ENCODE measurements around the gene TMBIM4. TPM values are rescaled to one million over a fixed set of nuclear protein-coding genes. Genes with fewer than 3 reads are reported as not detected.
"Not testable (repeated sequence)": the region's sequence is repeated elsewhere in the genome, so short reads cannot be mapped to it uniquely, and the experiment has no call there.

The TMBIM4 gene, protein sequence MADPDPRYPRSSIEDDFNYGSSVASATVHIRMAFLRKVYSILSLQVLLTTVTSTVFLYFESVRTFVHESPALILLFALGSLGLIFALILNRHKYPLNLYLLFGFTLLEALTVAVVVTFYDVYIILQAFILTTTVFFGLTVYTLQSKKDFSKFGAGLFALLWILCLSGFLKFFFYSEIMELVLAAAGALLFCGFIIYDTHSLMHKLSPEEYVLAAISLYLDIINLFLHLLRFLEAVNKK
- total RNA-seq: 10 to 100 TPM; 24.1 to 24.2 TPM
- polyA plus RNA-seq (2013, experiment 1 of 2): 125 TPM
- 112 TPM for polyA plus RNA-seq (2013, experiment 2 of 2)
- total RNA-seq: 7.5 to 34.4 (median 17.5) reads per million in 172 experiments

DNA sequence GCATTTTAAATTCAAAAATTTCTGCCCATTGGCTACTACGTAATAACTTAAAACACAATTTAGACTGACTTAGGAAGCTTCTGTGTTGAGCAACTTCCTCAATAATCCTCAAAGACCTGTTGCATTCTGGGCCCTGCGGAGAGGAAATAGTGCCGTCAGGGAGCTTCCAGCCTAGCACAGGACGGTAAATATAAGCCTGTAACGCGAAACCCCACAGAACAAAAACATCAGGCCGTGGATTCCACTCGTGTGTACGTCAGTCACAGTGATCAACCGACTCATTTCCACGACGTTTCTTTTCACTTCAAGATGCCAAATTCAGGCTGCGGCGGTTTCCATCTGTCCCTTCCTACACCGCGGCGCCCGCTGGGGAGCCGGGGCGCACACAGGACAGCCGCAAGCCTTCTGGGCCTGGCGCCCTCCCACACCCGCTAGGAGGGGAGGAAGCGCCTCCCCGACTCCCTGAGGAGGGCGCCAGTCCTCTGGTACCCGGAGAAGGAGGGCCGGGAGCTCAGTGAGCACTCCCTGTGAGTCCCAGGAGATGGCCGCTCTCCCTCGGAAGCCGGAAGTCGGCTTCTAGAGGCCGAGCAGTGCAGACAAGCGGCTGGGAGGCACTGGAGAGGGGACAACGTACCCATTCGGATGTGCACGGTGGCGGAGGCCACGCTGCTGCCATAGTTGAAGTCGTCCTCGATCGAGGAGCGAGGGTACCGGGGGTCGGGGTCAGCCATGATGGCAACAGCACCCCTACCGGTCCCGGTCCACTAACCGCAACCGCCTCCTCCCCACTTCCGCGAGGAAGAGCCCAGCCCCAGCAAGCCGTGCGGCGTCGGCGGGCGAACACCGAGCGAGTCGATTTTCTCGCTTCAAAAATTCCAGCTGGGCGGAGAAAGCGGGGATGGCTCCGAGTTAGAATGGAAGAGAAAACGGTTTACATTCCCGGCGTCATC is at the start of gene TMBIM4:
Gene TMBIM4, minus strand, starts transcription at position 776 of the 950 bp plus-strand sequence. Its CDS starts 45 bp downstream, at position 731.
- intact Hi-C loops (cut with DNase I, micrococcal nuclease): loop anchor here (2.0 to 10.0 kb wide), 5 partner anchors 21 to 135 kb away; partner anchors contain the start of genes HELB (in 2 of the 2) and LLPH (in 2 of the 2)
- H3K4me1 ChIP-seq (ENCODE audit: insufficient read depth, low read length): peaks cover 17% of the 10 kb centered on the region
- Mint-ChIP-seq H3K27ac (peak within 1 kb of the TSS; percentile 93), H3K27me3 (peaks cover 4% of the 10 kb centered on the region), H3K36me3 (ENCODE audit: low read depth) (peaks cover 50% of the 10 kb centered on the region), H3K9me3 (peaks cover 11% of the 10 kb centered on the region), H3K4me1 (ENCODE audit: low read depth) (peaks cover 57% of the 10 kb centered on the region), H3K4me3 (peak within 1 kb of the TSS; percentile 93)
- POLR2A ChIA-PET: interaction anchor here (0.5 to 2.6 kb wide), 26 partner anchors 10 to 1947 kb away, joined by 3 to 94 read pairs (median 5); partner anchors contain the start of genes CAND1, HELB, IRAK3 and KICS2
- ATAC-seq (ENCODE audit: poor library complexity) (peak; percentile 81), DNase-seq (peak; percentile 64 to 94 (median 77))
- peaks cover 13% of the 10 kb centered on the region for H3K36me3 ChIP-seq (ENCODE audit: insufficient read depth, low read length)
- peak within 1 kb of the TSS; percentile 88 for H3K4me3 ChIP-seq (ENCODE audit: low read length)
- peaks cover 0 to 8% of the 10 kb centered on the region in 2 experiments for H3K9me3 ChIP-seq (ENCODE audit: control insufficient read depth in 1 of 2, insufficient read depth in 1 of 2, low read length in 2 of 2)
- peak within 1 kb of the TSS; percentile 98 for H3K27ac ChIP-seq (ENCODE audit: low read depth in 1 of 2, low read length in 2 of 2)
- TF ChIP-seq, protein P1, sequence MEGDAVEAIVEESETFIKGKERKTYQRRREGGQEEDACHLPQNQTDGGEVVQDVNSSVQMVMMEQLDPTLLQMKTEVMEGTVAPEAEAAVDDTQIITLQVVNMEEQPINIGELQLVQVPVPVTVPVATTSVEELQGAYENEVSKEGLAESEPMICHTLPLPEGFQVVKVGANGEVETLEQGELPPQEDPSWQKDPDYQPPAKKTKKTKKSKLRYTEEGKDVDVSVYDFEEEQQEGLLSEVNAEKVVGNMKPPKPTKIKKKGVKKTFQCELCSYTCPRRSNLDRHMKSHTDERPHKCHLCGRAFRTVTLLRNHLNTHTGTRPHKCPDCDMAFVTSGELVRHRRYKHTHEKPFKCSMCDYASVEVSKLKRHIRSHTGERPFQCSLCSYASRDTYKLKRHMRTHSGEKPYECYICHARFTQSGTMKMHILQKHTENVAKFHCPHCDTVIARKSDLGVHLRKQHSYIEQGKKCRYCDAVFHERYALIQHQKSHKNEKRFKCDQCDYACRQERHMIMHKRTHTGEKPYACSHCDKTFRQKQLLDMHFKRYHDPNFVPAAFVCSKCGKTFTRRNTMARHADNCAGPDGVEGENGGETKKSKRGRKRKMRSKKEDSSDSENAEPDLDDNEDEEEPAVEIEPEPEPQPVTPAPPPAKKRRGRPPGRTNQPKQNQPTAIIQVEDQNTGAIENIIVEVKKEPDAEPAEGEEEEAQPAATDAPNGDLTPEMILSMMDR (IDR thresholded peaks at IDR 0.05): peak; percentile 57
- no peaks in the 10 kb centered on the region for H3K27me3 ChIP-seq (ENCODE audit: control insufficient read depth in 1 of 2, insufficient read depth in 2 of 2, low read length in 2 of 2)
- CTCF ChIA-PET: interaction anchor here (1.0 to 2.2 kb wide), 7 partner anchors 20 to 1000 kb away, joined by 3 to 19 read pairs (median 3); partner anchors contain the start of genes IRAK3, LEMD3 and LLPH

GRCh38 chr12:66217342-66217917 is 47.6 kb upstream of the TMBIM4 start:
- Mint-ChIP-seq H3K27ac (no peak overlapping the region), H3K4me1 (ENCODE audit: low read depth) (peaks cover 4% of the 10 kb centered on the region), H3K4me3 (no peak overlapping the region), H3K27me3 (peaks cover 3% of the 10 kb centered on the region), H3K36me3 (ENCODE audit: low read depth) (no peaks in the 10 kb centered on the region), H3K9me3 (peaks cover 4% of the 10 kb centered on the region)
- H3K36me3 ChIP-seq (ENCODE audit: insufficient read depth, low read length): no peaks in the 10 kb centered on the region
- peaks cover 0 to 6% of the 10 kb centered on the region in 2 experiments for H3K9me3 ChIP-seq (ENCODE audit: control insufficient read depth in 1 of 2, insufficient read depth in 1 of 2, low read length in 2 of 2)
- ChIA-PET CTCF (interaction anchor here (0.8 kb wide), 1 partner anchor 10 kb away, joined by 3 read pairs; no protein-coding TSS in a partner anchor), POLR2A (no interaction called here)
- TF ChIP-seq, protein P1 (IDR thresholded peaks at IDR 0.05): no peak
- no peaks in the 10 kb centered on the region for H3K4me1 ChIP-seq (ENCODE audit: insufficient read depth, low read length)
- ATAC-seq (ENCODE audit: poor library complexity) (no peak), DNase-seq (no peak)
- no peaks in the 10 kb centered on the region for H3K27me3 ChIP-seq (ENCODE audit: control insufficient read depth in 1 of 2, insufficient read depth in 2 of 2, low read length in 2 of 2)
- H3K4me3 ChIP-seq (ENCODE audit: low read length): no peak overlapping the region
- no peak overlapping the region for H3K27ac ChIP-seq (ENCODE audit: low read depth in 1 of 2, low read length in 2 of 2)
- intact Hi-C loops (cut with DNase I, micrococcal nuclease): no loop called here

DNA sequence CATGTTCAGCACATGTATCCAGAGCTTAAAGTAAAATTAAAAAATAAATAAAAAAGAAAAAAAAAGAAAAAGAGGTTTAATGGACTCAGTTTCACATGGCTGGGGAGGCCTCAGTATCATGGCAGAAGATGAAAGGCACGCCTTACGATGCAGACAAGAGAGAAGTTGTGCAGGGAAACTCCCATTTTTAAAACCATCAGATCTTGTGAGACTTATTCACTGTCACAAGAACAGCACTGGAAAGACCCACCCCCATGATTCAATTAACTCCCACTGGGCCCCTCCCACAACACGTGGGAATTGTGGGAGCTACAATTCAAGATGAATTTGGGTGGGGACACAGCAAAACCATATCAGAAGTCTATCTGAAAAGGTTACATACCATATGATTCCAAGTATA is 43.2 kb upstream of the TMBIM4 start:
- ATAC-seq (ENCODE audit: poor library complexity); H3K9me3 Mint-ChIP-seq; H3K27me3 ChIP-seq (ENCODE audit: control insufficient read depth in 1 of 2, insufficient read depth in 2 of 2, low read length in 2 of 2); H3K36me3 Mint-ChIP-seq (ENCODE audit: low read depth); H3K4me1 Mint-ChIP-seq (ENCODE audit: low read depth); intact Hi-C loops (cut with DNase I, micrococcal nuclease); CTCF ChIA-PET; H3K4me3 Mint-ChIP-seq; H3K4me3 ChIP-seq (ENCODE audit: low read length); POLR2A ChIA-PET; H3K36me3 ChIP-seq (ENCODE audit: insufficient read depth, low read length); H3K27ac Mint-ChIP-seq; H3K9me3 ChIP-seq (ENCODE audit: control insufficient read depth in 1 of 2, insufficient read depth in 1 of 2, low read length in 2 of 2); H3K27ac ChIP-seq (ENCODE audit: low read depth in 1 of 2, low read length in 2 of 2); H3K4me1 ChIP-seq (ENCODE audit: insufficient read depth, low read length): not testable (repeated sequence)
- H3K27me3 Mint-ChIP-seq: peaks cover 20% of the 10 kb centered on the region
- DNase-seq: peak in 1 of 14 experiments; percentile 30

DNA sequence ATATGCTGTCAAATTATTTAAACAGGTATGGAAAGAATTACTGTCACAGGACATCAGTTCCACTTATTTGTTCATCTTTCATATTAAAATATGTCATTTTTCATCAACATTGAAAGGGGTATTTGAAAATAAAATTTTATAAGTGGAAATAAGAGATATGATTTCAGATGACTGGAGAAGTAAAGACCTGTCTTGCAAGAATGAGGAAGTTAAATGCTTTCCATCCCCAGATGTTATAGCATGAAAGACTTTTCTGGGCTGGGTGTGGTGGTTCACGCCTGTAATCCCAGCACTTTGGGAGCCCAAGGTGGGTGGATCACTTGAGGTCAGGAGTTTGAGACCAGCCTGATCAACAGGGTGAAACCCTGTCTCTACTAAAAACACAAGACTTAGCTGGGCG is 41.8 kb upstream of the TMBIM4 start:
- ATAC-seq (ENCODE audit: poor library complexity); H3K4me3 ChIP-seq (ENCODE audit: low read length); intact Hi-C loops (cut with DNase I, micrococcal nuclease); POLR2A ChIA-PET; H3K27ac ChIP-seq (ENCODE audit: low read depth in 1 of 2, low read length in 2 of 2); H3K4me3 Mint-ChIP-seq; H3K4me1 Mint-ChIP-seq (ENCODE audit: low read depth); H3K27me3 ChIP-seq (ENCODE audit: control insufficient read depth in 1 of 2, insufficient read depth in 2 of 2, low read length in 2 of 2); H3K9me3 ChIP-seq (ENCODE audit: control insufficient read depth in 1 of 2, insufficient read depth in 1 of 2, low read length in 2 of 2); DNase-seq; H3K27ac Mint-ChIP-seq; H3K36me3 Mint-ChIP-seq (ENCODE audit: low read depth); H3K9me3 Mint-ChIP-seq; H3K4me1 ChIP-seq (ENCODE audit: insufficient read depth, low read length); H3K36me3 ChIP-seq (ENCODE audit: insufficient read depth, low read length): not testable (repeated sequence)
- H3K27me3 Mint-ChIP-seq: peaks cover 20% of the 10 kb centered on the region
- CTCF ChIA-PET: interaction anchor here (0.9 kb wide), 1 partner anchor 25 kb away, joined by 4 read pairs; no protein-coding TSS in a partner anchor
